Tibial nerve (tissue), 4 donors: Measurements from ENCODE around the gene RAB17.

Experiments
- CTCF ChIP-seq, 5 experiments: fragments of 200-600 bp in 3 of 5; fragments of 450-650 bp in 2 of 5; sonication (generic) in 3 of 5; IDR thresholded peaks; one replicate each; pipeline ENCODE4 v1.5.1; 2016 to 2019; ENCODE audit warnings: antibody characterized with exemption in 5 of 5, mild to moderate bottlenecking in 3 of 5, moderate library complexity in 2 of 5
- EP300 ChIP-seq, 2 donors: sonication (generic); formaldehyde crosslinking; IDR thresholded peaks; one replicate each; pipeline ENCODE4 v1.6.1; 2017; ENCODE audit warnings: antibody characterized with exemption in 2 of 2, mild to moderate bottlenecking in 1 of 2
- POLR2A ChIP-seq, 2 donors: fragments of 450-650 bp; IDR thresholded peaks; one replicate each; pipeline ENCODE4 v1.6.1; 2017; ENCODE audit warnings: antibody characterized with exemption in 2 of 2, mild to moderate bottlenecking in 2 of 2, moderate library complexity in 2 of 2

GRCh38 chr2:237540223-237540775 lies 50.2 kb downstream of the RAB17 start:
- TF ChIP-seq CTCF (IDR thresholded peaks at IDR 0.05) (no peak), EP300 (IDR thresholded peaks at IDR 0.05) (no peak), POLR2A (IDR thresholded peaks at IDR 0.05) (no peak)
